Fibroblast of peridontal ligament (primary cell): ENCODE data around the gene IZUMO4.

Experiments
- DNase-seq: peaks from one replicate; pipeline ENCODE4 v3.0.0-alpha.2; 2010; ENCODE audit errors: extremely low read depth

Gene IZUMO4

GRCh38 chr19:2059422-2060201, 37.1 kb upstream of the IZUMO4 start:
- DNase-seq: peak; percentile 70

- DNase-seq: peak; percentile 64
These were observed 35.7 kb upstream of the IZUMO4 start for GRCh38 chr19:2060884-2061494.

GRCh38 chr19:2061495-2062388, 35.0 kb upstream of the IZUMO4 start:
- DNase-seq: peak; percentile 95

GRCh38 chr19:2062389-2062729, 34.4 kb upstream of the IZUMO4 start:
- no peak for DNase-seq

- no peak for DNase-seq
These were observed 33.9 kb upstream of the IZUMO4 start for GRCh38 chr19:2062770-2063169.

GRCh38 chr19:2063824-2064223, 32.9 kb upstream of the IZUMO4 start:
- no peak for DNase-seq

GRCh38 chr19:2064395-2064787, 32.3 kb upstream of the IZUMO4 start:
- no peak for DNase-seq

- no peak for DNase-seq
These were observed 31.8 kb upstream of the IZUMO4 start for GRCh38 chr19:2064788-2065524.

GRCh38 chr19:2070436-2070827, 26.3 kb upstream of the IZUMO4 start:
- no peak for DNase-seq

GRCh38 chr19:2070986-2071673, 25.6 kb upstream of the IZUMO4 start:
- no peak for DNase-seq

- no peak for DNase-seq
These were observed 23.8 kb upstream of the IZUMO4 start for GRCh38 chr19:2072757-2073551.

GRCh38 chr19:2076526-2076944, 20.2 kb upstream of the IZUMO4 start:
- DNase-seq: no peak

GRCh38 chr19:2077398-2077797, 19.3 kb upstream of the IZUMO4 start:
- DNase-seq: no peak

GRCh38 chr19:2077833-2078619, 18.7 kb upstream of the IZUMO4 start:
- DNase-seq: no peak

- no peak for DNase-seq
These were observed 17.4 kb upstream of the IZUMO4 start for GRCh38 chr19:2079076-2079864.

- DNase-seq: no peak
These were observed 16.8 kb upstream of the IZUMO4 start for GRCh38 chr19:2079865-2080301.

GRCh38 chr19:2080336-2080988, 16.3 kb upstream of the IZUMO4 start:
- no peak for DNase-seq
